ENCODE measurements around the gene PLEKHA8.

Gene PLEKHA8

GRCh38 chr7:30168835-30169573 lies 140.8 kb downstream of the PLEKHA8 start:
- peak overlapping the region; percentile 39 for H3K4me3 ChIP-seq (ENCODE audit: low read depth, low read length)
- peak overlapping the region; percentile 57 for H3K9ac ChIP-seq (ENCODE audit: low read length)
- no peaks in the 10 kb centered on the region for H3K36me3 ChIP-seq (ENCODE audit: control insufficient read depth, insufficient read depth, low read length)
- H3K27me3 ChIP-seq (ENCODE audit: control insufficient read depth, insufficient read depth, low read length), result peaks cover 17% of the 10 kb centered on the region
- peaks cover 46% of the 10 kb centered on the region for H3K4me1 ChIP-seq (ENCODE audit: control insufficient read depth, insufficient read depth, low read length)
- peak overlapping the region; percentile 27; the same call in 1 of the 2 replicates for H3K27ac ChIP-seq (ENCODE audit: low read depth, low read length)
- H3K9me3 ChIP-seq (ENCODE audit: control insufficient read depth, insufficient read depth, low read depth, low read length), result no peaks in the 10 kb centered on the region

GRCh38 chr7:30169579-30169978 lies 141.4 kb downstream of the PLEKHA8 start:
- Histone ChIP-seq H3K36me3 (ENCODE audit: control insufficient read depth, insufficient read depth, low read length) (no peaks in the 10 kb centered on the region), H3K27me3 (ENCODE audit: control insufficient read depth, insufficient read depth, low read length) (peaks cover 17% of the 10 kb centered on the region), H3K9me3 (ENCODE audit: control insufficient read depth, insufficient read depth, low read depth, low read length) (no peaks in the 10 kb centered on the region), H3K9ac (ENCODE audit: low read length) (peak overlapping the region; percentile 57), H3K4me3 (ENCODE audit: low read depth, low read length) (peak overlapping the region; percentile 39; the same call in 1 of the 2 replicates), H3K4me1 (ENCODE audit: control insufficient read depth, insufficient read depth, low read length) (peaks cover 46% of the 10 kb centered on the region), H3K27ac (ENCODE audit: low read depth, low read length) (no peak overlapping the region; the same call in 1 of the 2 replicates)

GRCh38 chr7:30170476-30171205 lies 142.4 kb downstream of the PLEKHA8 start:
- H3K27me3 ChIP-seq (ENCODE audit: control insufficient read depth, insufficient read depth, low read length), result peaks cover 17% of the 10 kb centered on the region
- no peak overlapping the region for H3K4me3 ChIP-seq (ENCODE audit: low read depth, low read length)
- no peak overlapping the region for H3K27ac ChIP-seq (ENCODE audit: low read depth, low read length)
- H3K9me3 ChIP-seq (ENCODE audit: control insufficient read depth, insufficient read depth, low read depth, low read length), result no peaks in the 10 kb centered on the region
- H3K4me1 ChIP-seq (ENCODE audit: control insufficient read depth, insufficient read depth, low read length), result peaks cover 46% of the 10 kb centered on the region
- no peak overlapping the region for H3K9ac ChIP-seq (ENCODE audit: low read length)
- H3K36me3 ChIP-seq (ENCODE audit: control insufficient read depth, insufficient read depth, low read length), result no peaks in the 10 kb centered on the region

GRCh38 chr7:30171766-30172447 lies 143.7 kb downstream of the PLEKHA8 start:
- no peak overlapping the region for H3K27ac ChIP-seq (ENCODE audit: low read depth, low read length)
- no peak overlapping the region for H3K9ac ChIP-seq (ENCODE audit: low read length)
- H3K27me3 ChIP-seq (ENCODE audit: control insufficient read depth, insufficient read depth, low read length), result peaks cover 17% of the 10 kb centered on the region
- H3K9me3 ChIP-seq (ENCODE audit: control insufficient read depth, insufficient read depth, low read depth, low read length), result no peaks in the 10 kb centered on the region
- no peaks in the 10 kb centered on the region for H3K36me3 ChIP-seq (ENCODE audit: control insufficient read depth, insufficient read depth, low read length)
- H3K4me3 ChIP-seq (ENCODE audit: low read depth, low read length), result no peak overlapping the region
- peaks cover 45% of the 10 kb centered on the region for H3K4me1 ChIP-seq (ENCODE audit: control insufficient read depth, insufficient read depth, low read length)

GRCh38 chr7:30172451-30172850 lies 144.2 kb downstream of the PLEKHA8 start:
- Histone ChIP-seq H3K4me3 (ENCODE audit: low read depth, low read length) (no peak overlapping the region), H3K4me1 (ENCODE audit: control insufficient read depth, insufficient read depth, low read length) (peaks cover 45% of the 10 kb centered on the region), H3K36me3 (ENCODE audit: control insufficient read depth, insufficient read depth, low read length) (no peaks in the 10 kb centered on the region), H3K9ac (ENCODE audit: low read length) (no peak overlapping the region), H3K27ac (ENCODE audit: low read depth, low read length) (no peak overlapping the region), H3K27me3 (ENCODE audit: control insufficient read depth, insufficient read depth, low read length) (peaks cover 17% of the 10 kb centered on the region), H3K9me3 (ENCODE audit: control insufficient read depth, insufficient read depth, low read depth, low read length) (no peaks in the 10 kb centered on the region)

- H3K27me3 ChIP-seq (ENCODE audit: control insufficient read depth, insufficient read depth, low read length), result peaks cover 10% of the 10 kb centered on the region
- no peak overlapping the region for H3K27ac ChIP-seq (ENCODE audit: low read depth, low read length)
- no peak overlapping the region for H3K9ac ChIP-seq (ENCODE audit: low read length)
- H3K4me3 ChIP-seq (ENCODE audit: low read depth, low read length), result no peak overlapping the region
- no peaks in the 10 kb centered on the region for H3K36me3 ChIP-seq (ENCODE audit: control insufficient read depth, insufficient read depth, low read length)
- H3K4me1 ChIP-seq (ENCODE audit: control insufficient read depth, insufficient read depth, low read length), result peaks cover 39% of the 10 kb centered on the region
- no peaks in the 10 kb centered on the region for H3K9me3 ChIP-seq (ENCODE audit: control insufficient read depth, insufficient read depth, low read depth, low read length)
Observed at GRCh38 chr7:30173058-30173897, 145.1 kb downstream of the PLEKHA8 start.

- Histone ChIP-seq H3K9ac (ENCODE audit: low read length) (no peak overlapping the region), H3K4me3 (ENCODE audit: low read depth, low read length) (no peak overlapping the region), H3K27ac (ENCODE audit: low read depth, low read length) (no peak overlapping the region), H3K27me3 (ENCODE audit: control insufficient read depth, insufficient read depth, low read length) (peaks cover 7% of the 10 kb centered on the region; the same call in 1 of the 2 replicates), H3K36me3 (ENCODE audit: control insufficient read depth, insufficient read depth, low read length) (no peaks in the 10 kb centered on the region), H3K9me3 (ENCODE audit: control insufficient read depth, insufficient read depth, low read depth, low read length) (no peaks in the 10 kb centered on the region), H3K4me1 (ENCODE audit: control insufficient read depth, insufficient read depth, low read length) (peaks cover 23% of the 10 kb centered on the region)
Observed at GRCh38 chr7:30175180-30175579, 147.0 kb downstream of the PLEKHA8 start.

GRCh38 chr7:30175636-30176147 lies 147.5 kb downstream of the PLEKHA8 start:
- no peaks in the 10 kb centered on the region for H3K36me3 ChIP-seq (ENCODE audit: control insufficient read depth, insufficient read depth, low read length)
- peaks cover 6% of the 10 kb centered on the region; the same call in 1 of the 2 replicates for H3K27me3 ChIP-seq (ENCODE audit: control insufficient read depth, insufficient read depth, low read length)
- H3K27ac ChIP-seq (ENCODE audit: low read depth, low read length), result no peak overlapping the region
- peaks cover 23% of the 10 kb centered on the region for H3K4me1 ChIP-seq (ENCODE audit: control insufficient read depth, insufficient read depth, low read length)
- no peak overlapping the region for H3K9ac ChIP-seq (ENCODE audit: low read length)
- no peaks in the 10 kb centered on the region for H3K9me3 ChIP-seq (ENCODE audit: control insufficient read depth, insufficient read depth, low read depth, low read length)
- no peak overlapping the region for H3K4me3 ChIP-seq (ENCODE audit: low read depth, low read length)

GRCh38 chr7:30176463-30177109 lies 148.4 kb downstream of the PLEKHA8 start:
- no peak overlapping the region for H3K9ac ChIP-seq (ENCODE audit: low read length)
- H3K27me3 ChIP-seq (ENCODE audit: control insufficient read depth, insufficient read depth, low read length), result no peaks in the 10 kb centered on the region
- no peaks in the 10 kb centered on the region for H3K9me3 ChIP-seq (ENCODE audit: control insufficient read depth, insufficient read depth, low read depth, low read length)
- H3K36me3 ChIP-seq (ENCODE audit: control insufficient read depth, insufficient read depth, low read length), result no peaks in the 10 kb centered on the region
- no peak overlapping the region for H3K27ac ChIP-seq (ENCODE audit: low read depth, low read length)
- H3K4me1 ChIP-seq (ENCODE audit: control insufficient read depth, insufficient read depth, low read length), result peaks cover 23% of the 10 kb centered on the region
- H3K4me3 ChIP-seq (ENCODE audit: low read depth, low read length), result no peak overlapping the region

- Histone ChIP-seq H3K9ac (ENCODE audit: low read length) (no peak overlapping the region), H3K27me3 (ENCODE audit: control insufficient read depth, insufficient read depth, low read length) (no peaks in the 10 kb centered on the region), H3K9me3 (ENCODE audit: control insufficient read depth, insufficient read depth, low read depth, low read length) (no peaks in the 10 kb centered on the region), H3K27ac (ENCODE audit: low read depth, low read length) (no peak overlapping the region), H3K4me1 (ENCODE audit: control insufficient read depth, insufficient read depth, low read length) (peaks cover 23% of the 10 kb centered on the region), H3K36me3 (ENCODE audit: control insufficient read depth, insufficient read depth, low read length) (no peaks in the 10 kb centered on the region), H3K4me3 (ENCODE audit: low read depth, low read length) (no peak overlapping the region)
Observed at GRCh38 chr7:30177186-30177585, 149.0 kb downstream of the PLEKHA8 start.
